Suprapubic skin (tissue), 4 donors: ENCODE data around the gene KIF12. TPM values are rescaled to one million over a fixed set of nuclear protein-coding genes. Genes with fewer than 3 reads are reported as not detected.

ENCODE experiments used
- DNase-seq, 2 donors: peaks; one replicate each; pipeline ENCODE4 v3.0.0-alpha.2; 2019; ENCODE audit warnings: low spot score in 2 of 2
- H3K27ac ChIP-seq: fragments of 200-600 bp; sonication (generic); one replicate; pipeline ENCODE4 v1.5.1; 2019
- H3K27me3 ChIP-seq: fragments of 200-600 bp; sonication (generic); one replicate; pipeline ENCODE4 v1.5.1; 2019
- H3K36me3 ChIP-seq: fragments of 200-600 bp; sonication (generic); one replicate; pipeline ENCODE4 v1.5.1; 2019
- H3K4me1 ChIP-seq: fragments of 200-600 bp; sonication (generic); one replicate; pipeline ENCODE4 v1.5.1; 2019
- H3K4me3 ChIP-seq: fragments of 200-600 bp; sonication (generic); one replicate; pipeline ENCODE4 v1.5.1; 2019; ENCODE audit warnings: mild to moderate bottlenecking
- H3K9me3 ChIP-seq: fragments of 200-600 bp; sonication (generic); one replicate; pipeline ENCODE4 v1.5.1; 2019
- EP300 ChIP-seq: sonication (generic); formaldehyde crosslinking; IDR thresholded peaks from one replicate; pipeline ENCODE4 v1.6.1; 2017; ENCODE audit warnings: antibody characterized with exemption
- POLR2A ChIP-seq, 2 donors: fragments of 450-650 bp; IDR thresholded peaks; one replicate each; pipeline ENCODE4 v1.6.1; 2017; ENCODE audit warnings: antibody characterized with exemption in 2 of 2, mild to moderate bottlenecking in 2 of 2, moderate library complexity in 2 of 2
- POLR2AphosphoS5 ChIP-seq, 3 donors: sonication (generic); formaldehyde crosslinking; IDR thresholded peaks; one replicate each; pipeline ENCODE4 v1.6.1; 2017; ENCODE audit warnings: antibody characterized with exemption in 3 of 3
- WGBS: methylation state at CpG from one replicate; pipeline ENCODE4 v1.1.5; 2018; 5-methylcytosine and 5-hydroxymethylcytosine counted together
- total RNA-seq, 4 donors: library from RNA; depleted of rRNA; stranded (reverse); fragments of >200 nt; gene quantifications; one replicate each; pipeline ENCODE4 v1.1.0, GENCODE V29; 2016
- TF ChIP-seq, protein P1 (sequence below), 2 donors: fragments of 200-600 bp in 1 of 2; fragments of 450-650 bp in 1 of 2; sonication (generic) in 1 of 2; IDR thresholded peaks; one replicate each; pipeline ENCODE4 v1.5.1; 2016 to 2019; ENCODE audit warnings: antibody characterized with exemption in 2 of 2, mild to moderate bottlenecking in 1 of 2, moderate library complexity in 1 of 2

Gene KIF12
- total RNA-seq, 4 donors from 2014 or later: 1.1 to 3.1 (median 2.1) TPM

DNA sequence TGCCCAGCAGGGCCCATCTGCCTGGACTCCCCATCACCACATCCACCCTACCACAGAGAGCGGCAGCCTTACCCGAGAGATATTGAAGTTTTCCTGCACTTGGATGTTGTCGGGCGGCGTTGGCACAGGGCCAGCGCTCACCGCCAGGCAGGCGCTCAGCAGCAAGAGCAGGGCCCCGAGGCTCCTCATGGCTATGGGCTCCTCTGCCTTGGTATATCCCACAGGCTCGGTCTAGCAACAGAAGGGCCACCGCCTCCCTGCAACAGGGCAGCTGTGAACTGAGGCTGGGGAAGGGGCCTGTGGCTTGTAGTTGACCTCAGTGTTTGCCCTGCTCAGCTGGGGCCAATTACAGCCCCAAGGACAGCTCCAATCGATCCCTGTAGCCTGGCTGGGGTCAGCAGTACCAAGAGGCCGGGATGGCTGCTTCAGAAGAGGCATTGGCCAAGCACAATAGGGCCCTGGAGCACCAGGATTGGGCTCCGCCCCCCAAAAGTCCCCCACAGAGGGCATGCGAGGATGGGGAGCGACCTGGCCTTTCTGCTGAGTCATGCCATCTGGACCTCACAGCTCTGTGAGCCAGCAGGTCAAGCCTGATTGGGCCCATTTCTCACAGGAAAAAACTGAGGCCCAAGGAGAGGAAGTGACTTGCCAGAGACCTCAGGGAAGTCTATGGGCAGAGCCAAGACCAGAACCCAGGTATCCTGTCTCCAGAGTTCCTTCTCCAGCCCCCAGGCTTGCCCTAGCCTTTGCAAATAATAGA lies 20.9 kb downstream of the KIF12 start, which contains the start of gene AMBP:
Gene AMBP (minus strand): TSS at position 280 of the 760 bp plus-strand sequence. CDS start 91 bp downstream, at position 189.
- H3K36me3 ChIP-seq: no peaks in the 10 kb centered on the region
- H3K9me3 ChIP-seq: no peaks in the 10 kb centered on the region
- no peak within 1 kb of the TSS for H3K4me3 ChIP-seq
- H3K27ac ChIP-seq: no peak within 1 kb of the TSS
- H3K27me3 ChIP-seq: peaks cover 22% of the 10 kb centered on the region
- peak in 1 of 2 donors; percentile 51 for DNase-seq
- peaks cover 7% of the 10 kb centered on the region for H3K4me1 ChIP-seq
- TF ChIP-seq POLR2A (IDR thresholded peaks at IDR 0.05) (no peak), POLR2AphosphoS5 (IDR thresholded peaks at IDR 0.05) (no peak), EP300 (no peak)
- TF ChIP-seq, protein P1, sequence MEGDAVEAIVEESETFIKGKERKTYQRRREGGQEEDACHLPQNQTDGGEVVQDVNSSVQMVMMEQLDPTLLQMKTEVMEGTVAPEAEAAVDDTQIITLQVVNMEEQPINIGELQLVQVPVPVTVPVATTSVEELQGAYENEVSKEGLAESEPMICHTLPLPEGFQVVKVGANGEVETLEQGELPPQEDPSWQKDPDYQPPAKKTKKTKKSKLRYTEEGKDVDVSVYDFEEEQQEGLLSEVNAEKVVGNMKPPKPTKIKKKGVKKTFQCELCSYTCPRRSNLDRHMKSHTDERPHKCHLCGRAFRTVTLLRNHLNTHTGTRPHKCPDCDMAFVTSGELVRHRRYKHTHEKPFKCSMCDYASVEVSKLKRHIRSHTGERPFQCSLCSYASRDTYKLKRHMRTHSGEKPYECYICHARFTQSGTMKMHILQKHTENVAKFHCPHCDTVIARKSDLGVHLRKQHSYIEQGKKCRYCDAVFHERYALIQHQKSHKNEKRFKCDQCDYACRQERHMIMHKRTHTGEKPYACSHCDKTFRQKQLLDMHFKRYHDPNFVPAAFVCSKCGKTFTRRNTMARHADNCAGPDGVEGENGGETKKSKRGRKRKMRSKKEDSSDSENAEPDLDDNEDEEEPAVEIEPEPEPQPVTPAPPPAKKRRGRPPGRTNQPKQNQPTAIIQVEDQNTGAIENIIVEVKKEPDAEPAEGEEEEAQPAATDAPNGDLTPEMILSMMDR (IDR thresholded peaks at IDR 0.05): no peak
- WGBS: 59% methylated on average over 8 of the region's 16 CpGs

DNA sequence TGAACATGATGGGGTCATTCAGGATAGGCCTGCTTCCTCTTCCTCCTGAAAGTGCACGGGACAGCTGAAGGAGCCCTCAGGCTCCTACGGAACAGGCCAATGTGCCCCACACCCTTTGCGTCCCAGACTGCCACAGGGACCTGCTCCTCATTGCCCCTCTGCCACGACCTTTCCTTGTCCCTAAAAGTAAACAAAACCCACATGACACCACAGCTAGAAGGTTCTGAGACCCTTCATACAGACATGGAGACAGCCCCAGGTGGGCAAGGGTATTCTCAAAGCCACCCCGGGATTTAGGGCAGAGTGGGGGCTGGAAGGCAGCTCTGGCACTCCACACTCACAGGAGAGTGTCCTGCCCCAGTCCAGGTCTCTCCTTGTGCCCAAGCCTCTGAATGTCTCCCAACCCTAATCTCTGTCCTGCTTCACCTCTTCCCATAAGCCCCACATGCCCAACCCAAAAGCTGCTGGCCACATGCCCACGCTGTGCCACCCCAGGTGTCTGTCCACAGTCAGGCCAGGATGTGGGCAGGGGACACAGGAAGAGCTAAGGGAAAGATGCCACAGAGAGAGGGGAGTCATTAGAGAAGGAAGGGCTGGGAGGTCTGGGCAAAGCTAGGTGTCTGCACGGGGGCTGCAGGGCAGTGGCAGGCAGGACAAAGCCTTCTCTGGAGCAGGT lies 21.8 kb downstream of the KIF12 start:
- Histone ChIP-seq H3K27ac (no peak overlapping the region), H3K9me3 (no peaks in the 10 kb centered on the region), H3K4me1 (peaks cover 4% of the 10 kb centered on the region), H3K4me3 (no peak overlapping the region), H3K27me3 (peaks cover 22% of the 10 kb centered on the region), H3K36me3 (no peaks in the 10 kb centered on the region)
- 80% methylated on average over 6 of the region's 7 CpGs for WGBS
- DNase-seq: peak in 1 of 2 donors; percentile 33
- TF ChIP-seq, protein P1 (IDR thresholded peaks at IDR 0.05): no peak
- no peak for TF ChIP-seq EP300
- no peak for TF ChIP-seq POLR2A (IDR thresholded peaks at IDR 0.05)
- no peak for TF ChIP-seq POLR2AphosphoS5 (IDR thresholded peaks at IDR 0.05)

DNA sequence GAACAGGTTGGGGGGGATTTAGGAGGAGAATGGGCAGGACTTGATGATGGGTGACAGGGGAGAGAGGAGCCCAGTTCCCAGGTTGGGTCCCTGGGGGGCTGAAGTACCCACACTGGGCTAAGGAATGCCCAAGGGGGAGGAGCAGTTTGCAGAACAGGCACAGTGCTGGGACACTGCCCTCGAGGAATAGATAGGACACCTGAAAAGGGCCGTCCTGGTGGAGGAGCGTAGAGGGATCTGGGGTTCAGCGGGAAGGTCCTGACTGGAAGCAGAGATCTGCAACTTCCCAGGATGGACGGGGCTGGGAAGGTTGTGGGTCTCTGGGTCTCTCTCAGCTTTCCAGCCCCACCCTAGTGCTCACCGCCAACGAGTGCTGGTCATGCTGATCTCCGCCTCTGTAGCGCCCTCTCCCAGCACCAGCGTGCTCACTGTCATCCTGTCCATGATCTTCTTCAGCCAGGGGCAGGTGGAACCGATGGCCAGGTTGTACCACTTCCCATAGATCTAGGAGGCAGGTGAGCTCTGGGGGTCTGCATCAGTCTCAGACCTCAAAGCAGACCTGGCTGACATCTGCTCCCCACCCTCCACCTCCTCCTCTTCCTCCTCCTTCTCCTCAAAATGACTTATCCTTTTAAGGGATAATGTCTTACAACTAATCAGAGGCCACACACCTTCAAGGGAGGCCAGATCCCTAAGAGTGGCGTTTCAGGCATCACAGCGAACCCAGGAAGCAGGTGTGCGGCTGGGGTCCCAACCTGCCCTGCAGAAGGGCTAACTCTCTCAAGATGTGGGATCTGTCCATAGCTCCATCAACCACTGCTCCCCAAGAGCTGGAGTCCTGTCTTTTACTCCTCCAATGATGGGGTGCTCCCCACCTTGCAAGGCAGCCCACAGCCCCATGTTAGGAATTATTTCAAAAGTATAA lies 22.6 kb downstream of the KIF12 start:
- WGBS: 74% methylated on average over 12 of the region's 14 CpGs
- H3K4me1 ChIP-seq: peaks cover 11% of the 10 kb centered on the region
- no peak for DNase-seq
- no peak overlapping the region for H3K4me3 ChIP-seq
- no peaks in the 10 kb centered on the region for H3K36me3 ChIP-seq
- H3K9me3 ChIP-seq: no peaks in the 10 kb centered on the region
- no peak overlapping the region for H3K27ac ChIP-seq
- TF ChIP-seq POLR2AphosphoS5 (IDR thresholded peaks at IDR 0.05) (no peak), EP300 (no peak), POLR2A (IDR thresholded peaks at IDR 0.05) (no peak)
- TF ChIP-seq, protein P1 (IDR thresholded peaks at IDR 0.05): no peak
- peaks cover 22% of the 10 kb centered on the region for H3K27me3 ChIP-seq

DNA sequence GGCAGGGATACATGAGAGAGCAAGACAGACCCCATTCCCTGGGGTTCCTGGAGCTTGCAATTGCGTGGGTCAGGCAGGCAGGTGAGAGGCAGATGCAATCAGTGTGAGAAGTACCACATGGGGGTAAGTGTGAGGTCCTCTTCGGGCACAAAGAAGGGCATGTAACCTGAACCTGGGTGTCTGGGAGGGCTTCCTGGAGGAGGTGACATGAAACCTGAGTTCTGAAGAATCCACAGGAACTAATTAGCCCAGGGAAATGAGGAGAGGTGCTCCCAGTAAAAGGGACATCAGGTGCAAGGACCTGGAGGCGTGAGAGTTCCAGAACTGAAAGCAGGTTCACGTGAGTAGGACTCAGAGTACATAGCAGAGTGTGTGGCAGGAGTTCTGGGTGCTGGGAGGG lies 23.5 kb downstream of the KIF12 start:
- Histone ChIP-seq H3K4me1 (peaks cover 20% of the 10 kb centered on the region), H3K36me3 (no peaks in the 10 kb centered on the region), H3K27me3 (peaks cover 22% of the 10 kb centered on the region), H3K27ac (no peak overlapping the region), H3K9me3 (no peaks in the 10 kb centered on the region), H3K4me3 (no peak overlapping the region)
- TF ChIP-seq POLR2A (IDR thresholded peaks at IDR 0.05) (no peak), POLR2AphosphoS5 (IDR thresholded peaks at IDR 0.05) (no peak), EP300 (no peak)
- TF ChIP-seq, protein P1 (IDR thresholded peaks at IDR 0.05): no peak
- DNase-seq: no peak
- WGBS: 65% methylated on average over 4 of the region's 4 CpGs
